Measurements from ENCODE around the gene SH2D3C.

Gene SH2D3C

DNA sequence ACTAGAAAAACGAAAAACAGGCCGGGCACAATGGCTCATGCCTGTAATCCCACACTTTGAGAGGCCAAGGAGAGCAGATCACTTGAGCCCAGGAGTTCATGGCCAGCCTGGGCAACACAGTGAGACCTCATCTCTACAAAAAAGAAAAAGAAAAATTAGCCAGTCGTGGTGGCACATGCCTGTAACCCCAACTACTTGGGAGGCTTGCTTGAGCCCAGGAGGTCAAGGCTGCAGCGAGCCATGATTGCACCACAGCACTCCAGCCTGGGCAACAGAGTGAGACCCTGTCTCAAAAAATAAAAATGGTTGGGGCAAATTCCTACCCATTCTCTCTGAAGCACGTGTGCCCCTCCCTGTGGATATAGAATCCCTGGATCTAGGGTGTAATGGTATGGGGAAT lies 80.1 kb downstream of the SH2D3C start:
- Histone ChIP-seq H4K20me1 (ENCODE audit: insufficient read depth, low read length) (no peaks in the 10 kb centered on the region), H3K36me3 (replicated peaks; ENCODE audit: insufficient read depth, low read length) (no peaks in the 10 kb centered on the region), H3K4me1 (ENCODE audit: low read length) (no peaks in the 10 kb centered on the region), H3F3A (ENCODE audit: insufficient read depth, low read length) (no peaks in the 10 kb centered on the region), H3K9me3 (replicated peaks; ENCODE audit: insufficient read depth, low read length) (no peaks in the 10 kb centered on the region), H3K4me2 (ENCODE audit: low read depth, low read length) (no peak overlapping the region), H3K4me3 (ENCODE audit: low read length) (no peak overlapping the region), H3K79me2 (ENCODE audit: low read length) (no peaks in the 10 kb centered on the region), H3K9ac (ENCODE audit: low read length) (no peak overlapping the region), H3K27me3 (replicated peaks; ENCODE audit: insufficient read depth, low read length) (no peaks in the 10 kb centered on the region), H2AFZ (ENCODE audit: low read length) (no peak overlapping the region), H3K9me2 (replicated peaks; ENCODE audit: insufficient read depth, low read length) (no peaks in the 10 kb centered on the region), H3K27ac (ENCODE audit: low read length) (no peak overlapping the region)
- TF ChIP-seq EZH2phosphoT487 (IDR thresholded peaks at IDR 0.05; ENCODE audit: low read length) (no peak), EZH2 (optimal IDR thresholded peaks at IDR 0.05; ENCODE audit: low read depth, low read length) (no peak), CTCF (IDR thresholded peaks at IDR 0.05; ENCODE audit: low read length) (no peak)
- DNase-seq, result no peak

GRCh38 chr9:127697575-127697974 lies 80.9 kb downstream of the SH2D3C start:
- TF ChIP-seq EZH2phosphoT487 (IDR thresholded peaks at IDR 0.05; ENCODE audit: low read length) (no peak), EZH2 (optimal IDR thresholded peaks at IDR 0.05; ENCODE audit: low read depth, low read length) (no peak), CTCF (IDR thresholded peaks at IDR 0.05; ENCODE audit: low read length) (no peak)

DNA sequence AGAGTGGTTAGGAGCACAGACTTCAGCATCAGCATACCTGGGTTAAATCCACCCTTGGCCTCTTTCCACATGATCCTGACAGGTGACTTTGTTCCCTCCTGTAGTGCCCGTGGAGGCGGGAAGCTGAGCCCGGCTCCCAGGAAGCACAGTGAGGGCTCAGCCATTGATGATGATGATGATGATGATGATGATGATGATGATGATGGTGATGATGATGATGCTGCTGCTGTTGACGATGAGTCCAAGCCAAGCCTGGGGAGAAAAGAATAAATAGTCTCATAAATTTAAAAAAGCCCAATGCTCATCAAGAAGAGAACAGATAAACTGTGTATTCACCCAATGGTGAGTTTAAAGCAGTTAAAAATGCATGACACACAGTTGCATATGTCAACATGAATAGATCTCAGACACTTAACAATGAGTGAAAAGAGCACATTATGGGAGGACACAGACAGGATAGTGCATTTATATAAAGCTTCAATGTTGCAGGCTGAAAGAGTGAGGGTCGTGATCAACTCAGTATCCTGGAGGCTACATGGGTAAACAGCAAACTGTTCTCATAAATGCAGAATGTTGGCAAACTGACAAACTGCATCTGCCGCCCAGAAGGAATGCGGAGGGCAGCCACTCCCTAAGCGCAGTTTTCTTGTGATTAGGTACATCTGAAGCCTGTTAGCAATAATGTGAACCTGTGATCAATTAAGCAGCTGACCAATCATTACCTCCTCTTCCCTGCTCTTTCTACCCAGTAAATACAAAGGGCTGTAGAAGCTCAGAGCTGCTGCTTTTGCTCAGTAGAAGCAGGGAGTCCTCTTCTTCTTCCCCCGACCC lies 83.4 kb downstream of the SH2D3C start:
- TF ChIP-seq EZH2 (optimal IDR thresholded peaks at IDR 0.05; ENCODE audit: low read depth, low read length) (no peak), EZH2phosphoT487 (IDR thresholded peaks at IDR 0.05; ENCODE audit: low read length) (no peak)
- no peak overlapping the region for H2AFZ ChIP-seq (ENCODE audit: low read length)
- no peaks in the 10 kb centered on the region for H3K36me3 ChIP-seq (replicated peaks; ENCODE audit: insufficient read depth, low read length)
- no peak overlapping the region for H3K9ac ChIP-seq (ENCODE audit: low read length)
- no peaks in the 10 kb centered on the region for H3K9me3 ChIP-seq (replicated peaks; ENCODE audit: insufficient read depth, low read length)
- no peaks in the 10 kb centered on the region for H3K4me1 ChIP-seq (ENCODE audit: low read length)
- no peak overlapping the region for H3K4me3 ChIP-seq (ENCODE audit: low read length)
- no peak overlapping the region for H3K4me2 ChIP-seq (ENCODE audit: low read depth, low read length)
- H4K20me1 ChIP-seq (ENCODE audit: insufficient read depth, low read length), result no peaks in the 10 kb centered on the region
- no peak overlapping the region for H3K27ac ChIP-seq (ENCODE audit: low read length)
- no peaks in the 10 kb centered on the region for H3F3A ChIP-seq (ENCODE audit: insufficient read depth, low read length)
- no peak for DNase-seq
- no peaks in the 10 kb centered on the region for H3K79me2 ChIP-seq (ENCODE audit: low read length)
- H3K9me2 ChIP-seq (replicated peaks; ENCODE audit: insufficient read depth, low read length), result no peaks in the 10 kb centered on the region
- no peaks in the 10 kb centered on the region for H3K27me3 ChIP-seq (replicated peaks; ENCODE audit: insufficient read depth, low read length)

More at GRCh38 chr9:127697575-127697974, 80.9 kb downstream of the SH2D3C start:
- Histone ChIP-seq H3K4me3 (ENCODE audit: low read length) (no peak overlapping the region), H3K9ac (ENCODE audit: low read length) (no peak overlapping the region), H3K4me2 (ENCODE audit: low read depth, low read length) (no peak overlapping the region), H3K79me2 (ENCODE audit: low read length) (no peaks in the 10 kb centered on the region), H3K4me1 (ENCODE audit: low read length) (no peaks in the 10 kb centered on the region), H3F3A (ENCODE audit: insufficient read depth, low read length) (no peaks in the 10 kb centered on the region), H3K9me2 (replicated peaks; ENCODE audit: insufficient read depth, low read length) (no peaks in the 10 kb centered on the region), H3K27me3 (replicated peaks; ENCODE audit: insufficient read depth, low read length) (no peaks in the 10 kb centered on the region), H4K20me1 (ENCODE audit: insufficient read depth, low read length) (no peaks in the 10 kb centered on the region), H3K36me3 (replicated peaks; ENCODE audit: insufficient read depth, low read length) (no peaks in the 10 kb centered on the region), H3K27ac (ENCODE audit: low read length) (no peak overlapping the region), H3K9me3 (replicated peaks; ENCODE audit: insufficient read depth, low read length) (no peaks in the 10 kb centered on the region), H2AFZ (ENCODE audit: low read length) (no peak overlapping the region)
- DNase-seq, result no peak

DNA sequence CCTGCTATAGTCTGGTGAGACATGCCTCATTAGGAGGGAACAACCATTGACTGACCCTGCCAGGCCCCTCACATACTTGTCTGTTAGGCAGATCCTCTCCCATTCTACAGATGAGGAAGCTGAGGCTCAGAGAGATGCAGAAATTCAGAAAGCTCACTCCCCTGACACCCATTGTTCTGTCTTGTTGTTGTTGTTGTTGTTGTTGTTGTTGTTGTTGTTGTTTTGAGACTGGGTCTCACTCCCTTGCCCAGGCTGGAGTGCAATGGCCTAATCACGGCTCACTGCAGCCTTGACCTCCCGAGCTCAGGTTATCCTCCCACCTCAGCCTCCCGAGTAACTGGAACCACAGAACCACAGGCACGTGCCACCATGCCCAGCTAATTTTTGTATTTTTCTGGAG lies 84.8 kb downstream of the SH2D3C start:
- no peak for TF ChIP-seq CTCF (IDR thresholded peaks at IDR 0.05; ENCODE audit: low read length)
- TF ChIP-seq EZH2 (optimal IDR thresholded peaks at IDR 0.05; ENCODE audit: low read depth, low read length), result no peak
- TF ChIP-seq EZH2phosphoT487 (IDR thresholded peaks at IDR 0.05; ENCODE audit: low read length), result no peak
- Histone ChIP-seq H3F3A (ENCODE audit: insufficient read depth, low read length) (no peaks in the 10 kb centered on the region), H3K9ac (ENCODE audit: low read length) (no peak overlapping the region), H3K79me2 (ENCODE audit: low read length) (no peaks in the 10 kb centered on the region), H3K27me3 (replicated peaks; ENCODE audit: insufficient read depth, low read length) (no peaks in the 10 kb centered on the region), H2AFZ (ENCODE audit: low read length) (no peak overlapping the region), H3K4me1 (ENCODE audit: low read length) (no peaks in the 10 kb centered on the region), H3K9me3 (replicated peaks; ENCODE audit: insufficient read depth, low read length) (no peaks in the 10 kb centered on the region), H3K4me3 (ENCODE audit: low read length) (no peak overlapping the region), H3K36me3 (replicated peaks; ENCODE audit: insufficient read depth, low read length) (no peaks in the 10 kb centered on the region), H3K9me2 (replicated peaks; ENCODE audit: insufficient read depth, low read length) (no peaks in the 10 kb centered on the region), H4K20me1 (ENCODE audit: insufficient read depth, low read length) (no peaks in the 10 kb centered on the region), H3K27ac (ENCODE audit: low read length) (no peak overlapping the region), H3K4me2 (ENCODE audit: low read depth, low read length) (no peak overlapping the region)
- no peak for DNase-seq
